ENCODE data around the gene RAB3C.
A peak's percentile ranks its signal among the peaks of the same experiment; 100 is the strongest.
"Not testable (repeated sequence)": the region's sequence is repeated elsewhere in the genome, so short reads cannot be mapped to it uniquely, and the experiment has no call there.

Gene RAB3C

DNA sequence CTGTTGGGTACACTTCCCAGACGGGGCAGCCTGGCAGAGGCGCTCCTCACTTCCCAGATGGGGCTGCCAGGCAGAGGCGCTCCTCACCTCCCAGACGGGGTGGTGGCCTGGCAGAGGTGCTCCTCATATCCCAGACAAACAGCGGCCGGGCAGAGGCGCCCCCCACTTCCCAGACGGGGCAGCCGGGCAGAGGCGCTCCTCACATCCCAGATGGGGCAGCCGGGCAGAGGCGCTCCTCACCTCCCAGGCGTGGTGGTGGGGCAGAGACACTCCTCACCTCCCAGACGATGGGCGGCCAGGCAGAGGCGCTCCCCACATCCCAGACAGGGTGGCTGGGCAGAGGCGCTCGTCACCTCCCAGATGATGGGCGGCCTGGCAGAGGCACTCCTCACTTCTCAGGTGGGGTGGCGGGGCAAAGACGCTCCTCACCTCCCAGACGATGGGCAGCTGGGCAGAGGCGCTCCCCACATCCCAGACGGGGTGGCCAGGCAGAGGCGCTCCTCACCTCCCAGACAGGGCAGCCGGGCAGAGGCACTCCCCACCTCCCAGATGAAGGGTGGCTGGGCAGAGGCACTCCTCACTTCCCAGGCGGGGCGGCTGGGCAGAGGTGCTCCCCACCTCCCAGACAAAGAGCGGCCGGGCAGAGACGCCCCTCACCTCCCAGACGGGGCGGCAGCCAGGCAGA lies 19.7 kb upstream of the RAB3C start:
- 81 to 84% methylated on average over 8 to 12 of the region's 33 CpGs for WGBS, 2 experiments (ENCODE audit: insufficient coverage in 2 of 2)
- not testable (repeated sequence) for H3K9me3 ChIP-seq (ENCODE audit: control insufficient read depth, low read length); H3K27ac ChIP-seq (ENCODE audit: low read depth, low read length, severe bottlenecking); H3K4me1 ChIP-seq (ENCODE audit: control insufficient read depth, insufficient read depth, low read length, poor library complexity, severe bottlenecking); H3K4me3 ChIP-seq (ENCODE audit: extremely low read depth, insufficient read depth, low read length, poor library complexity, severe bottlenecking); H3K36me3 ChIP-seq (ENCODE audit: control insufficient read depth, insufficient read depth, low read length)

- H3K36me3 ChIP-seq (ENCODE audit: control insufficient read depth, insufficient read depth, low read length); H3K4me1 ChIP-seq (ENCODE audit: control insufficient read depth, insufficient read depth, low read length, poor library complexity, severe bottlenecking); H3K27ac ChIP-seq (ENCODE audit: low read depth, low read length, severe bottlenecking); H3K4me3 ChIP-seq (ENCODE audit: extremely low read depth, insufficient read depth, low read length, poor library complexity, severe bottlenecking); H3K9me3 ChIP-seq (ENCODE audit: control insufficient read depth, low read length): not testable (repeated sequence)
- 78 to 88% methylated on average over 25 to 27 of the region's 39 CpGs for WGBS, 2 experiments (ENCODE audit: insufficient coverage in 2 of 2)
These were observed 18.6 kb upstream of the RAB3C start for GRCh38 chr5:58564043-58564832.

DNA sequence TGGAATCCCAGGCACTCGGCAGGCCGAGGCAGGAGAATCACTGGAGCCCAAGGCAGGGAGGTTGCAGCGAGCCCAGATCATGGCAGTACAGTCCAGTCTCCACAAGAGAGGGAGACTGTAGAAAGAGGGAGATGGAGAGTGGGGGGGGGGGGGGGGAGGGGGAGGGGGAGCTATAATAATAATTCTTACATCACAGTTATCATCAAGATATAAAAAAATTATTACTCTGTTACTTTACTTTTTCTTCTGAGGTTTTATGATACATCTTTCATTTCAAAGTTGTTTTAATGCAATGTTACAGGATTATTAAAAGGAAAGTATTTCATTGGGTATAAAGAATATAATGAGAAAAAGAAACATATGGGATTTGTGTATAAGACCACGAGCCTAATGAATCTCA lies 17.8 kb upstream of the RAB3C start:
- Histone ChIP-seq H3K27ac (ENCODE audit: low read depth, low read length, severe bottlenecking) (no peak overlapping the region), H3K4me1 (ENCODE audit: control insufficient read depth, insufficient read depth, low read length, poor library complexity, severe bottlenecking) (no peaks in the 10 kb centered on the region), H3K4me3 (ENCODE audit: extremely low read depth, insufficient read depth, low read length, poor library complexity, severe bottlenecking) (no peak overlapping the region), H3K36me3 (ENCODE audit: control insufficient read depth, insufficient read depth, low read length) (no peaks in the 10 kb centered on the region), H3K9me3 (ENCODE audit: control insufficient read depth, low read length) (no peaks in the 10 kb centered on the region)
- 92% methylated on average over 2 of the region's 4 CpGs; no CpG with 5 or more reads in 1 of the 2 experiments for WGBS, 2 experiments (ENCODE audit: insufficient coverage in 2 of 2)

- Histone ChIP-seq H3K9me3 (ENCODE audit: control insufficient read depth, low read length) (no peaks in the 10 kb centered on the region), H3K4me3 (ENCODE audit: extremely low read depth, insufficient read depth, low read length, poor library complexity, severe bottlenecking) (no peak overlapping the region), H3K27ac (ENCODE audit: low read depth, low read length, severe bottlenecking) (no peak overlapping the region), H3K36me3 (ENCODE audit: control insufficient read depth, insufficient read depth, low read length) (no peaks in the 10 kb centered on the region), H3K4me1 (ENCODE audit: control insufficient read depth, insufficient read depth, low read length, poor library complexity, severe bottlenecking) (no peaks in the 10 kb centered on the region)
- no CpG with 5 or more reads among the region's 2 CpGs for WGBS, 2 experiments (ENCODE audit: insufficient coverage in 2 of 2)
These were observed 11.4 kb upstream of the RAB3C start for GRCh38 chr5:58571501-58571900.

DNA sequence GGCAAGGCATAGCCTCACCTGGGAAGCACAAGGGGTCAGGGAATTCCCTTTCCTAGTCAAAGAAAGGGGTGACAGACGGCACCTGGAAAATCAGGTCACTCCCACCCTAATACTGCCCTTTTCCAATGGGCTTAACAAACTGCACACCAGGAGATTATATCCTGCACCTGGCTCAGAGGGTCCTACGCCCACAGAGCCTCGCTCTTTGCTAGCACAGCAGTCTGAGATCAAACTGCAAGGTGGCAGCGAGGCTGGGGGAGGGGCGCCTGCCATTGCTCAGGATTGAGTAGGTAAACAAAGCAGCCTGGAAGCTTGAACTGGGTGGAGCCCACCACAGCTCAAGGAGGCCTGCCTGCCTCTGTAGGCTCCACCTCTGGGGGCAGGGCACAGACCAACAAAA lies 9.9 kb upstream of the RAB3C start:
- not testable (repeated sequence) for H3K4me1 ChIP-seq (ENCODE audit: control insufficient read depth, insufficient read depth, low read length, poor library complexity, severe bottlenecking); H3K36me3 ChIP-seq (ENCODE audit: control insufficient read depth, insufficient read depth, low read length); H3K9me3 ChIP-seq (ENCODE audit: control insufficient read depth, low read length); H3K4me3 ChIP-seq (ENCODE audit: extremely low read depth, insufficient read depth, low read length, poor library complexity, severe bottlenecking); H3K27ac ChIP-seq (ENCODE audit: low read depth, low read length, severe bottlenecking)
- 83 to 94% methylated on average over 3 to 4 of the region's 5 CpGs for WGBS, 2 experiments (ENCODE audit: insufficient coverage in 2 of 2)

- Histone ChIP-seq H3K4me3 (ENCODE audit: extremely low read depth, insufficient read depth, low read length, poor library complexity, severe bottlenecking) (no peak overlapping the region), H3K36me3 (ENCODE audit: control insufficient read depth, insufficient read depth, low read length) (no peaks in the 10 kb centered on the region), H3K27ac (ENCODE audit: low read depth, low read length, severe bottlenecking) (no peak overlapping the region), H3K4me1 (ENCODE audit: control insufficient read depth, insufficient read depth, low read length, poor library complexity, severe bottlenecking) (no peaks in the 10 kb centered on the region), H3K9me3 (ENCODE audit: control insufficient read depth, low read length) (no peaks in the 10 kb centered on the region)
- 74 to 94% methylated on average over 3 to 4 of the region's 4 CpGs for WGBS, 2 experiments (ENCODE audit: insufficient coverage in 2 of 2)
These were observed 3.1 kb upstream of the RAB3C start for GRCh38 chr5:58579781-58580180.

DNA sequence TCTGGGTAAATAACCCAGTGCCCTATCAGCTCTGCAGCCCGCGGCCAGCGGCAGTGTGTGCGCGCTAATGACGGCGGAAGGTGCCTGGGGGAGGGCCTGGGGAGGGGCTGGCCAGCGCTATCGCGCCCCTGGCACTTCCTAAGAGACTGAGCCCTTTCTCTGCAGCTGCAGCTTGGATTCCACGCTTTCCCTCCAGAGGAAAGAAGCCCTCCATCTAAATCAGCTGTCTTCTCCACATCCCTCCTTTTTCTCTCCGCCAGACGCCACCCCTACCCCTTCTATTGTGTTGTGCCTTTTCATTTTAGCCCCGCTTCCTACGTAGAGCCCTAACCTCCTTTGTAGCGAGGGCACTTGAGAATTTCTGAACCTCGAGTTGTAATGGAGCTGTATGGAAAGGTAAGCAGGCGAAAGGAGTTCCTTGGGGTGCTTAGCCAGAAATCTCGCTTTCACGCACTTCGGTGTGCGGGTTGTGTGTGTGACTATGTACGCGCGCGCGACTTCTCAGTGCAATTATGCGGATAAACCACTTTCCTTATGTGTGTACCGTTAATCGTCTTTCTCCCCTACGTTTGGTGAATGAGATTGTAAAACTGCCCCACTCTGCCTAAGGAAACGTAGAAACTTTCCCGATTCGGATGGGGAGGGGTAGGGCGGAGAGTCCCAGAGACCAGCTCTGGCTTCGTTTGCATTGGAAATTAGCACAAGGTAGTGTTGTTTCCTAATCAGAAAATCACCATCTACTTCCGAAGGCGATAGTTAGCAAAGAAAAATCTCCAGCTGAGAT lies 664 bp upstream of the RAB3C start:
- Histone ChIP-seq H3K27ac (ENCODE audit: low read depth, low read length, severe bottlenecking) (no peak overlapping the region), H3K4me3 (ENCODE audit: extremely low read depth, insufficient read depth, low read length, poor library complexity, severe bottlenecking) (peak overlapping the region; percentile 71), H3K4me1 (ENCODE audit: control insufficient read depth, insufficient read depth, low read length, poor library complexity, severe bottlenecking) (no peaks in the 10 kb centered on the region), H3K9me3 (ENCODE audit: control insufficient read depth, low read length) (no peaks in the 10 kb centered on the region), H3K36me3 (ENCODE audit: control insufficient read depth, insufficient read depth, low read length) (no peaks in the 10 kb centered on the region)
- 0 to 1% methylated on average over 22 to 25 of the region's 38 CpGs for WGBS, 2 experiments (ENCODE audit: insufficient coverage in 2 of 2)

- Histone ChIP-seq H3K36me3 (ENCODE audit: control insufficient read depth, insufficient read depth, low read length) (no peaks in the 10 kb centered on the region), H3K9me3 (ENCODE audit: control insufficient read depth, low read length) (no peaks in the 10 kb centered on the region), H3K4me3 (ENCODE audit: extremely low read depth, insufficient read depth, low read length, poor library complexity, severe bottlenecking) (no peak overlapping the region), H3K4me1 (ENCODE audit: control insufficient read depth, insufficient read depth, low read length, poor library complexity, severe bottlenecking) (no peaks in the 10 kb centered on the region), H3K27ac (ENCODE audit: low read depth, low read length, severe bottlenecking) (no peak overlapping the region)
These were observed 13.1 kb downstream of the RAB3C start for GRCh38 chr5:58595952-58596351.

GRCh38 chr5:58598440-58598839 lies 15.6 kb downstream of the RAB3C start:
- WGBS, 2 experiments (ENCODE audit: insufficient coverage in 2 of 2): no CpG with 5 or more reads among the region's 1 CpG
- H3K4me3 ChIP-seq (ENCODE audit: extremely low read depth, insufficient read depth, low read length, poor library complexity, severe bottlenecking): no peak overlapping the region
- H3K9me3 ChIP-seq (ENCODE audit: control insufficient read depth, low read length): no peaks in the 10 kb centered on the region
- no peaks in the 10 kb centered on the region for H3K36me3 ChIP-seq (ENCODE audit: control insufficient read depth, insufficient read depth, low read length)
- H3K4me1 ChIP-seq (ENCODE audit: control insufficient read depth, insufficient read depth, low read length, poor library complexity, severe bottlenecking): no peaks in the 10 kb centered on the region
- no peak overlapping the region for H3K27ac ChIP-seq (ENCODE audit: low read depth, low read length, severe bottlenecking)

GRCh38 chr5:58599217-58599616 lies 16.3 kb downstream of the RAB3C start:
- Histone ChIP-seq H3K4me3 (ENCODE audit: extremely low read depth, insufficient read depth, low read length, poor library complexity, severe bottlenecking) (no peak overlapping the region), H3K4me1 (ENCODE audit: control insufficient read depth, insufficient read depth, low read length, poor library complexity, severe bottlenecking) (no peaks in the 10 kb centered on the region), H3K27ac (ENCODE audit: low read depth, low read length, severe bottlenecking) (no peak overlapping the region), H3K36me3 (ENCODE audit: control insufficient read depth, insufficient read depth, low read length) (no peaks in the 10 kb centered on the region), H3K9me3 (ENCODE audit: control insufficient read depth, low read length) (no peaks in the 10 kb centered on the region)
- WGBS, 2 experiments (ENCODE audit: insufficient coverage in 2 of 2): 80% methylated on average over 1 of the region's 1 CpG; no CpG with 5 or more reads in 1 of the 2 experiments

Data from mesodermal cell (in vitro differentiated cells).